Vagina (tissue), 2 donors: ENCODE results near the gene NPBWR2.

Experiments used
- POLR2A ChIP-seq, 2 donors: fragments of 450-650 bp; IDR thresholded peaks; one replicate each; pipeline ENCODE4 v1.6.1; 2017; ENCODE audit warnings: antibody characterized with exemption in 2 of 2, mild to moderate bottlenecking in 2 of 2, moderate library complexity in 2 of 2
- TF ChIP-seq, protein P1 (sequence below), 3 experiments: fragments of 450-650 bp in 2 of 3; fragments of 200-600 bp in 1 of 3; sonication (generic) in 1 of 3; IDR thresholded peaks; one replicate each; pipeline ENCODE4 v1.5.1; 2017 to 2019; ENCODE audit warnings: antibody characterized with exemption in 3 of 3, mild to moderate bottlenecking in 2 of 3, moderate library complexity in 2 of 3

- TF ChIP-seq POLR2A (IDR thresholded peaks at IDR 0.05) = no peak
- TF ChIP-seq, protein P1, sequence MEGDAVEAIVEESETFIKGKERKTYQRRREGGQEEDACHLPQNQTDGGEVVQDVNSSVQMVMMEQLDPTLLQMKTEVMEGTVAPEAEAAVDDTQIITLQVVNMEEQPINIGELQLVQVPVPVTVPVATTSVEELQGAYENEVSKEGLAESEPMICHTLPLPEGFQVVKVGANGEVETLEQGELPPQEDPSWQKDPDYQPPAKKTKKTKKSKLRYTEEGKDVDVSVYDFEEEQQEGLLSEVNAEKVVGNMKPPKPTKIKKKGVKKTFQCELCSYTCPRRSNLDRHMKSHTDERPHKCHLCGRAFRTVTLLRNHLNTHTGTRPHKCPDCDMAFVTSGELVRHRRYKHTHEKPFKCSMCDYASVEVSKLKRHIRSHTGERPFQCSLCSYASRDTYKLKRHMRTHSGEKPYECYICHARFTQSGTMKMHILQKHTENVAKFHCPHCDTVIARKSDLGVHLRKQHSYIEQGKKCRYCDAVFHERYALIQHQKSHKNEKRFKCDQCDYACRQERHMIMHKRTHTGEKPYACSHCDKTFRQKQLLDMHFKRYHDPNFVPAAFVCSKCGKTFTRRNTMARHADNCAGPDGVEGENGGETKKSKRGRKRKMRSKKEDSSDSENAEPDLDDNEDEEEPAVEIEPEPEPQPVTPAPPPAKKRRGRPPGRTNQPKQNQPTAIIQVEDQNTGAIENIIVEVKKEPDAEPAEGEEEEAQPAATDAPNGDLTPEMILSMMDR (IDR thresholded peaks at IDR 0.05) = no peak
Measured at GRCh38 chr20:64116016-64116415, 8.7 kb upstream of the NPBWR2 start.
